HUES64 (cell line): ENCODE results near the gene BEST4.

Experiments used
- H3K27ac ChIP-seq: 2 replicates; pipeline ENCODE4 v1.7.0; 2013; ENCODE audit warnings: low read depth, low read length, inconsistent platforms
- H3K27me3 ChIP-seq: 2 replicates; pipeline ENCODE4 v1.6.1; 2013; ENCODE audit warnings: mild to moderate bottlenecking, low read length; ENCODE audit not compliant: insufficient read depth
- H3K36me3 ChIP-seq: 2 replicates; pipeline ENCODE4 v1.6.1; 2013; ENCODE audit warnings: mild to moderate bottlenecking, low read length; ENCODE audit not compliant: insufficient read depth
- H3K4me1 ChIP-seq: 2 replicates; pipeline ENCODE4 v1.6.1; 2013; ENCODE audit warnings: mild to moderate bottlenecking, low read length, moderate library complexity; ENCODE audit not compliant: insufficient read depth
- H3K4me3 ChIP-seq: 2 replicates; pipeline ENCODE4 v1.5.1; 2013; ENCODE audit warnings: mild to moderate bottlenecking, low read length, moderate library complexity
- H3K9ac ChIP-seq: 2 replicates; pipeline ENCODE4 v1.6.1; 2013; ENCODE audit warnings: mild to moderate bottlenecking, low read depth, low read length
- H3K9me3 ChIP-seq: 2 replicates; pipeline ENCODE4 v1.6.1; 2013; ENCODE audit warnings: low read depth, low read length; ENCODE audit not compliant: insufficient read depth
- WGBS: fragments of 150-250, 120-280 bp; methylation state at CpG from one replicate; pipeline ENCODE4 v1.1.7; 2013; ENCODE audit warnings: missing lambda C conversion rate; 5-methylcytosine and 5-hydroxymethylcytosine counted together

BEST4 gene

DNA sequence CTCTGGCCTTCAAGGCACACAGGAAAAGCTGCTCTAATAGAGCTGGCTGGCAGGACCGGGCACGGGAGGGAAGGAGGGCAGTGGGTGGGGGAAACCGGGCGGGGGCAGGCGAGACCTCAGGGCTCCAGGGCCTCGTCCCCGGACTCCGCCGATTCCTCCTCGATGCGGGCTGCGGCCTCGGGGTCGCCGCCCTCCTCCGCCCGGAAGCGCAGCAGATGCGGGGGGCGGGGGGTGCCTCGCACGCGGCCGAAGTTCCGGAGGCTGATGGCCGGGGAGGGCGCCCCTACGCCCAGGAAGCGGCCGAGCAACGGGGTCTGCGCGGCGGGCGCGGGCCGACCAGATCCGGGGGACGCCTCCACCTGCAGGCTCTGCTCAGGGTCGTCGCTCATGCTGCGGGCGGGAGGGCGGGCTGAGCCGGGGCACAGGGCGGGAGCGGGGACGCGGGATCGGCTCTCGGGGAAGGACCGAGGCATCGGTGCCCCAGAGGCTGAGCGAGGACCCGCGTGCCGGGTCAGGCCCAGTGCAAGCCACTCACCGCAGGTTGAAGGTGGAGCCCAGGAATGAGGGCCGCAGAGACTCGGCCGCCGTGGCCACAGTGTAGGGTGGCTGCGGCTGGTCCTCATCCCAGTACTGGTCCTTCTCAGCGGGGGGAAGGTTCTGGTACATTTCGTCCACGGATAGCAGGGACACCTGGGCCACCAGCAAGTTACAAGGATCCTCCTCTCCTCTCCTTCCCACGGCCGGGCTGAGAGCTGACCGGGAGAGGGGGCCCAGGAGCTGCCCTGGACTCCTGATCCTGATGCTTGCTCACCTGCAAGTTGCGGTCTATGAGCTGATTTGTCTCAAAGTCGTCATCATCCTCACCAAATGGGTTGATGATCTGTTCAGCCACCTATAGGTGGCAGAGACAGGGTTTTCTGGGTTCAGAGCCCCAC, 3.6 kb downstream of the BEST4 start:
- H3K4me3 ChIP-seq: peak overlapping the region; percentile 60

GRCh38 chr1:44783697-44784093, 4.3 kb downstream of the BEST4 start:
- H3K4me3 ChIP-seq: peak overlapping the region; percentile 60
- WGBS: 62% methylated on average over 8 of the region's 8 CpGs
- peaks cover 25% of the 10 kb centered on the region for H3K36me3 ChIP-seq
- peaks cover 26% of the 10 kb centered on the region for H3K4me1 ChIP-seq
- no peaks in the 10 kb centered on the region for H3K9me3 ChIP-seq
- peaks cover 11% of the 10 kb centered on the region for H3K27me3 ChIP-seq
- H3K9ac ChIP-seq: peak overlapping the region; percentile 75
- H3K27ac ChIP-seq: no peak overlapping the region

More for the DNA sequence above, 3.6 kb downstream of the BEST4 start:
- Histone ChIP-seq H3K27me3 (peaks cover 11% of the 10 kb centered on the region), H3K9me3 (no peaks in the 10 kb centered on the region), H3K9ac (peak overlapping the region; percentile 75), H3K27ac (no peak overlapping the region), H3K4me1 (peaks cover 26% of the 10 kb centered on the region), H3K36me3 (peaks cover 18% of the 10 kb centered on the region)
- WGBS: 7% methylated on average over 71 of the region's 71 CpGs

DNA sequence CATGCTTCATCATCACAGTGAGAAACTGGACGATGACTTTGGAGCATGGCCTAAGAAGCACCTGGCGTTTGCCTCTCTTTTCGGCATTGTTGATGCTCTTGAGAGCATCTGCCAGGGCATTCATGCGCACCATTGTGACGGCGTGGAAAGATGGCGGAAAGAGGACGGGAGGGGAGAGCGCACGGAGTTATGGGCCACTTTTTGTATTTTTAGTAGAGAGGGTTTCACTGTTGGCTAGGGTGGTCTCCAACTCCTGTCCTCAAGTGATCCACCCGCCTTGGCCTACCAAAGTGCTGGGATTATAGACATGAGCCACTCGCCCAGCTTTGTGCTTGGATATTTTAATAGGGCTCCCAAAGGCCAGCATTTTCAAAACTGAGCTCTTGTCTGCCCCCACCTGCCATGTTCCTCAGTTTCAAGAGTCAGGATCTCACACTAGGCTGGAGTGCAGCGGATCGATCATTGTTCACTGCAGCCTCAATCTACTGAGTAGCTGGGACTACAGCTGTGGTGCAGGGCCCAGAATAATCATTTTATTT, 7.3 kb downstream of the BEST4 start:
- H3K4me1 ChIP-seq: peaks cover 19% of the 10 kb centered on the region
- peaks cover 8% of the 10 kb centered on the region; the same call in 1 of the 2 replicates for H3K27me3 ChIP-seq
- H3K36me3 ChIP-seq: peaks cover 54% of the 10 kb centered on the region
- no peaks in the 10 kb centered on the region for H3K9me3 ChIP-seq
- no peak overlapping the region for H3K27ac ChIP-seq
- no peak overlapping the region for H3K9ac ChIP-seq
- WGBS: 94% methylated on average over 14 of the region's 14 CpGs
- H3K4me3 ChIP-seq: no peak overlapping the region

DNA sequence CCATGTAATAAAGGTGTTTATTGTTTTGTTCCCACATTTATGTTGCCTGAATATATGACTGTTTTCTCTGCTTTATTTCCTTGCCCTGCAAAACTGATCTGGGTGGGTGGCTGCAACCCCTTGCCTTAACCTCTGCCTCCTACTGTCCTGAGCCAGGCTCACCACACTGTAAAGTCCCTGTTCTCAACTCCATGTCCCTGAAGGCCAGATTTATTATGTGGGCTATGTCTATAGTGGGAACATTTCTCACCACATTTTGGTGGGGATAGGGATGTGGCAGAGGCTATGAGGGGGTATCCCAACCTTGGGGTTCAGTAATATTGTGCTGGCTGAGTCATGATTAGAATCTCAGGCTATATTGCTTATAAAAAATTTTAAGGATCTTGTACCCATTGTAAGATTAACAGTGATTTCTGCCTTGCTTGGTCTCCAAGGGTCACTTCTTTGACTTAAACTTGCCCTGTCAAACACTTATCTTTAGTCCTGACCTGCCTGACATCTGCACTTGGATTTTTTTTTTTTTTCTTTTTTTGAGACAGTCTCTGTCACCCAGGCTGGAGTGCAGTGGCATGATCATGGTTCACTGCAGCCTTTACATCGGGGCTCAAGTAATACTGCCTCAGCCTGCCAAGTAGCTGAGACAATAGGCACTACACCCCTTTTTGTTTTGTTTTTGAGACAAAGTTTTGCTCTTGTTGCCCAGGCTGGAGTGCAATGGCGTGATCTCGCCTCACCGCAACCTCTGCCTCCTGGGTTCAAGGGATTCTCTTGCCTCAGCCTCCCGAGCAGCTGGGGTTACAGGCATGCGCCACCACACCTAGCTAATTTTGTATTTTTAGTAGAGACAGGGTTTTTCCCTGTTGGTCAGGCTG, 9.0 kb downstream of the BEST4 start:
- H3K27me3 ChIP-seq: no peaks in the 10 kb centered on the region
- H3K9me3 ChIP-seq: no peaks in the 10 kb centered on the region
- WGBS: 97% methylated on average over 6 of the region's 6 CpGs
- H3K27ac ChIP-seq: no peak overlapping the region; the same call in 1 of the 2 replicates
- H3K4me3 ChIP-seq: no peak overlapping the region; the same call in 1 of the 2 replicates
- H3K9ac ChIP-seq: no peak overlapping the region
- H3K4me1 ChIP-seq: peaks cover 12% of the 10 kb centered on the region
- H3K36me3 ChIP-seq: peaks cover 54% of the 10 kb centered on the region

- Histone ChIP-seq H3K9ac (peak overlapping the region; percentile 99), H3K4me3 (peak overlapping the region; percentile 71), H3K9me3 (no peaks in the 10 kb centered on the region), H3K27me3 (no peaks in the 10 kb centered on the region), H3K36me3 (peaks cover 54% of the 10 kb centered on the region), H3K4me1 (0 out of 2 replicates have a peak, but pooled peaks cover 4% of the 10 kb centered on the region), H3K27ac (no peak overlapping the region; the same call in 1 of the 2 replicates)
- 94% methylated on average over 13 of the region's 13 CpGs for WGBS
These were observed 9.9 kb downstream of the BEST4 start for GRCh38 chr1:44777969-44778635.

DNA sequence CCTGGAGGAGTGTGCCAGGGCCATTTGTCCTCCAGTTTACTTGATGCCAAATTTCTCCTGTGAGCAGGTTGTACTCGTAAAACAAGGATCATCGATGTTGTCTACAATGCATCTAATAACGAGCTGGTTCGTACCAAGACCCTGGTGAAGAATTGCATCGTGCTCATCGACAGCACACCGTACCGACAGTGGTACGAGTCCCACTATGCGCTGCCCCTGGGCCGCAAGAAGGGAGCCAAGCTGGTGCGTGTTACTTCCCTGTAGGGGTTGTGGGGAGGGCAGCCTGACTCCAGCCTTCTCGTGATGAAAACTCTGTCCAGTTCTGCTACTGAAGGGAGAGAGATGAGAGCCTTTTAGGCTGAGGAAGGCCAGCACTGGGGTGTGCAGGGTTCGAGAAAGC, 10.4 kb downstream of the BEST4 start:
- WGBS: 95% methylated on average over 14 of the region's 14 CpGs
- Histone ChIP-seq H3K4me3 (peak overlapping the region; percentile 71), H3K4me1 (0 out of 2 replicates have a peak, but pooled peaks cover 3% of the 10 kb centered on the region), H3K9ac (peak overlapping the region; percentile 99), H3K9me3 (no peaks in the 10 kb centered on the region), H3K27me3 (no peaks in the 10 kb centered on the region), H3K36me3 (peaks cover 54% of the 10 kb centered on the region), H3K27ac (peak overlapping the region; percentile 46; the same call in 1 of the 2 replicates)

GRCh38 chr1:44776730-44777068, 11.3 kb downstream of the BEST4 start:
- Histone ChIP-seq H3K9me3 (no peaks in the 10 kb centered on the region), H3K4me1 (0 out of 2 replicates have a peak, but pooled peaks cover 3% of the 10 kb centered on the region), H3K4me3 (peak overlapping the region; percentile 71), H3K27ac (peak overlapping the region; percentile 84), H3K27me3 (no peaks in the 10 kb centered on the region), H3K9ac (peak overlapping the region; percentile 99), H3K36me3 (peaks cover 54% of the 10 kb centered on the region)
- WGBS: 39% methylated on average over 12 of the region's 12 CpGs

- H3K4me1 ChIP-seq: 0 out of 2 replicates have a peak, but pooled peaks cover 3% of the 10 kb centered on the region
- H3K9ac ChIP-seq: peak overlapping the region; percentile 99
- WGBS: 3% methylated on average over 36 of the region's 36 CpGs
- peak overlapping the region; percentile 71 for H3K4me3 ChIP-seq
- no peaks in the 10 kb centered on the region for H3K27me3 ChIP-seq
- H3K27ac ChIP-seq: peak overlapping the region; percentile 84
- peaks cover 52% of the 10 kb centered on the region for H3K36me3 ChIP-seq
- H3K9me3 ChIP-seq: no peaks in the 10 kb centered on the region
These were observed 11.8 kb downstream of the BEST4 start for GRCh38 chr1:44775930-44776729.

DNA sequence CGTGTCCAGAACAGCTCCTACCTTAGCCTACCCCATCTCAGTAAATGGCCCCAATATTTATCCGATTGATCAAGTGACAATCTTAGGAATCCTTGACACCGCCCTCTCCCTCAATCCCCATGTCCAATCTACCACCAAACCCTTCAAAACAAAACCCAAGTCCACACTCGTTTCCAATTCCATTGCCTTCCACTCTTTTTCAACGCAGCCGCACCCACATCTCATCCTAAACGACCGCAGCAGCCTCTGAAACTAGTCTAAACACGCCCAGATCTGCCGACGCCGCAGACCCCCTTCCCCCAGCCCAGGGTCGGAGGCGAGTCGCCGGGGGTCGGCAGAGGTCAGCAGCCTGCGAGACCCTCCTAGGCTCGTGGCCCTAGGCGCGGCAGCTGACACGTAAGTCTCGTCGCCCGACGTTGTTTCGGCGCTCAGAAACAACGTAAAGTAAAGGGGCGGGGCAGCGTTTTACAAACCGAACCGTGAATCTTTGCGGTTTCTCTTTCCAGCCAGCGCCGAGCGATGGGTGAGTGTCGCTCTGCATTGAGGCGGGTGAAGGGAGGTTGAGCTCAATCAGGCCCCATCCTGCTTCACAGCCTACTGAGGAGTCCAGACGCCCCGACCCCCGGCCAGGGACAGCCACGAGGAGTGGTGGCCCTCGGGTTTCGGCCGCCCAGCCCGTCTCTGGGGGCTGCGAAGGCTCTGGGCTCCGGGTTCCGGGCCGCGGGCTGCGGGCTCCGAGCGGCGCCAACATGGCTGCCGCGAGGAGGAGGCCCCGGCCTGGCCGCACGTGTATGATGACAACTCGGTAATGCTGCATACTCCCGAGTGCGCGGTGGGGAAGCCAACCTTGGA, 12.7 kb downstream of the BEST4 start, which contains the start of gene RPS8:
Gene RPS8, plus strand, starts transcription at position 463 of the 852 bp plus-strand sequence. Its CDS starts 57 bp downstream, at position 520.
- H3K4me3 ChIP-seq: peak within 1 kb of the TSS; percentile 71
- WGBS: under 1% methylated on average over 65 of the region's 65 CpGs
- no peaks in the 10 kb centered on the region for H3K27me3 ChIP-seq
- peak within 1 kb of the TSS; percentile 99 for H3K9ac ChIP-seq
- H3K4me1 ChIP-seq: 0 out of 2 replicates have a peak, but pooled peaks cover 3% of the 10 kb centered on the region
- H3K36me3 ChIP-seq: peaks cover 44% of the 10 kb centered on the region
- no peaks in the 10 kb centered on the region for H3K9me3 ChIP-seq
- H3K27ac ChIP-seq: peak within 1 kb of the TSS; percentile 84
